IPS-18c (cell line): ENCODE measurements around the gene REEP1.
"Not testable (repeated sequence)": the region's sequence is repeated elsewhere in the genome, so short reads cannot be mapped to it uniquely, and the experiment has no call there.

ENCODE experiments used
- H3K4me3 ChIP-seq: 2 replicates; pipeline ENCODE4 v1.7.0; 2013; ENCODE audit warnings: low read depth, mild to moderate bottlenecking, low read length, moderate library complexity; ENCODE audit not compliant: insufficient read depth
- H3K9me3 ChIP-seq: one replicate; pipeline ENCODE4 v1.6.1; 2013; ENCODE audit warnings: mild to moderate bottlenecking, low read length, moderate library complexity; ENCODE audit not compliant: control insufficient read depth, insufficient read depth

Gene REEP1

GRCh38 chr2:86352727-86353221, 15.3 kb upstream of the REEP1 start:
- H3K4me3 ChIP-seq: no peak overlapping the region

GRCh38 chr2:86352137-86352726, 14.8 kb upstream of the REEP1 start:
- Histone ChIP-seq H3K9me3 (no peaks in the 10 kb centered on the region), H3K4me3 (no peak overlapping the region)

More at GRCh38 chr2:86352727-86353221, 15.3 kb upstream of the REEP1 start:
- no peaks in the 10 kb centered on the region for H3K9me3 ChIP-seq

GRCh38 chr2:86350751-86351150, 13.3 kb upstream of the REEP1 start:
- no peaks in the 10 kb centered on the region for H3K9me3 ChIP-seq
- no peak overlapping the region for H3K4me3 ChIP-seq

- Histone ChIP-seq H3K9me3 (no peaks in the 10 kb centered on the region), H3K4me3 (no peak overlapping the region)
Observed at GRCh38 chr2:86347401-86347800, 10.0 kb upstream of the REEP1 start.

GRCh38 chr2:86345783-86346370, 8.5 kb upstream of the REEP1 start:
- not testable (repeated sequence) for H3K4me3 ChIP-seq, H3K9me3 ChIP-seq

GRCh38 chr2:86344404-86344803, 7.0 kb upstream of the REEP1 start:
- no peak overlapping the region for H3K4me3 ChIP-seq
- H3K9me3 ChIP-seq: no peaks in the 10 kb centered on the region

GRCh38 chr2:86342488-86342887, 5.1 kb upstream of the REEP1 start:
- no peak overlapping the region for H3K4me3 ChIP-seq
- H3K9me3 ChIP-seq: no peaks in the 10 kb centered on the region

- Histone ChIP-seq H3K4me3 (no peak overlapping the region), H3K9me3 (no peaks in the 10 kb centered on the region)
Observed at GRCh38 chr2:86341470-86341869, 4.0 kb upstream of the REEP1 start.

GRCh38 chr2:86338778-86339295, 1.4 kb upstream of the REEP1 start:
- H3K9me3 ChIP-seq: no peaks in the 10 kb centered on the region
- H3K4me3 ChIP-seq: no peak overlapping the region

GRCh38 chr2:86336675-86337243, 667 bp downstream of the REEP1 start:
- Histone ChIP-seq H3K4me3 (peak overlapping the region; percentile 53), H3K9me3 (no peaks in the 10 kb centered on the region)

- Histone ChIP-seq H3K9me3 (no peaks in the 10 kb centered on the region), H3K4me3 (peak overlapping the region; percentile 53; the same call in 1 of the 2 replicates)
Observed at GRCh38 chr2:86335865-86336674, 1.4 kb downstream of the REEP1 start.

- no peaks in the 10 kb centered on the region for H3K9me3 ChIP-seq
- no peak overlapping the region for H3K4me3 ChIP-seq
Observed at GRCh38 chr2:86333378-86333777, 4.0 kb downstream of the REEP1 start.

- no peak overlapping the region for H3K4me3 ChIP-seq
- no peaks in the 10 kb centered on the region for H3K9me3 ChIP-seq
Observed at GRCh38 chr2:86332654-86333053, 4.8 kb downstream of the REEP1 start.

GRCh38 chr2:86331384-86331783, 6.0 kb downstream of the REEP1 start:
- Histone ChIP-seq H3K9me3 (no peaks in the 10 kb centered on the region), H3K4me3 (no peak overlapping the region)

- Histone ChIP-seq H3K4me3 (no peak overlapping the region), H3K9me3 (no peaks in the 10 kb centered on the region)
Observed at GRCh38 chr2:86330001-86330400, 7.4 kb downstream of the REEP1 start.

GRCh38 chr2:86323273-86324021, 14.0 kb downstream of the REEP1 start:
- Histone ChIP-seq H3K4me3 (no peak overlapping the region), H3K9me3 (no peaks in the 10 kb centered on the region)
